AG08395 (cell line): Measurements from ENCODE around the gene FCGR1A.
"Not testable (repeated sequence)": the region's sequence is repeated elsewhere in the genome, so short reads cannot be mapped to it uniquely, and the experiment has no call there.

Source experiments
- DNase-seq: peaks from one replicate; pipeline ENCODE4 v3.0.0; 2012; ENCODE audit warnings: mixed read lengths, low spot score

FCGR1A gene

DNA sequence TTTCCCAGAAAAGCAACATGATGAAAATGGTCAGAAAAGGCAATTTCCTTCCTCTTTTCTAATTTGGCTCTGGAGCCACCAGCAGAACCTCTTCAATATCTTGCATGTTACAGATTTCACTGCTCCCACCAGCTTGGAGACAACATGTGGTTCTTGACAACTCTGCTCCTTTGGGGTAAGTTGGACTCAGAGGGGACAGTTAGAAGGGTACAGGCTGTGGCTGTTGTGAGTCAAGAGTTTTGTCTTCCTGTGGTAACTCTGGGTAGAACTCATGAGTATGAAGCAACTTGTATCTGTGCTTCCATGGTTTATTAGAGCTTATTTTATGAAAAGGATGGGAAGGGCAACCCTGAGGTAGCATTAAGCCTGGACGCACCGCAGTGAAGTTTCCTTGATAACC lies at the start of gene FCGR1A:
FCGR1A (plus strand) TSS at position 95 of the 400 bp plus-strand sequence; CDS start at position 145, 50 bp downstream.
- DNase-seq, result not testable (repeated sequence)

DNA sequence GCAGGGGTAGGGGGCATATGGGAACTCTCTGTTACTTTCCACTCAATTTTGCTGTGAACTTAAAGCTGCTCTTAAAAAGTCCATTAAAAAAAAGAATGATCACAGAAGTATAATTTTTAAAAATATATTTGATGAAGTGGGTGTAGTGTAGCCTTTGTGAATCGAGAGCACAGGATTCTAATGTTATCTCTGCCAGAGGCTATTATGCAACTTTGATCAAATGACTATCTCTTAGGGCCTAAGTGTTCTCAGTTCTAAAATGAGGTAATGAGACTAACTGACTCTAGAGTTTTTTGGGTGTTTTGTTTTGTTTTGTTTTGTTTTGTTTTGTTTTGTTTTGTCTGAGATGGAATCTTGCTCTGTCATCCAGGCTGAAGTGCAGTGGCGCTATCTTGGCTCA lies 49.7 kb upstream of the FCGR1A start:
- not testable (repeated sequence) for DNase-seq

DNA sequence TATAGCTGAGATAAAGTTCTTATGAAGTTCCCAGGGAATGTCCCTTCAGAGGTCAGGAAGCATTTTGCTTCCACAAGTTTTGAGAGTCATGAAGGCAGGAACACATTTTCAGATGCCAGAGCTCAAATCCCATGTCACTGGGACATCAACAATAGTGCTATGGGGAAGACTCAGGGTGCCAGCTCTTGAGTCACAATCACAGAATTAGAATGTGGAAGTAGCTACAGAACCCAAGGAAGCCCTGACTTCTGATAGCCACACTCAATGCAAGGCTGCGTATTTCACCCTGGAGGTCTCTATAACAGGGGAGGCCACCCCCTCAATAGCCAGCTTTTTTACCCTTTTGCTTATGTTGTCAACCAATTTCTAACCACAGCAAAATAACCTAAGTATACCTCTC lies 47.8 kb upstream of the FCGR1A start:
- not testable (repeated sequence) for DNase-seq

DNA sequence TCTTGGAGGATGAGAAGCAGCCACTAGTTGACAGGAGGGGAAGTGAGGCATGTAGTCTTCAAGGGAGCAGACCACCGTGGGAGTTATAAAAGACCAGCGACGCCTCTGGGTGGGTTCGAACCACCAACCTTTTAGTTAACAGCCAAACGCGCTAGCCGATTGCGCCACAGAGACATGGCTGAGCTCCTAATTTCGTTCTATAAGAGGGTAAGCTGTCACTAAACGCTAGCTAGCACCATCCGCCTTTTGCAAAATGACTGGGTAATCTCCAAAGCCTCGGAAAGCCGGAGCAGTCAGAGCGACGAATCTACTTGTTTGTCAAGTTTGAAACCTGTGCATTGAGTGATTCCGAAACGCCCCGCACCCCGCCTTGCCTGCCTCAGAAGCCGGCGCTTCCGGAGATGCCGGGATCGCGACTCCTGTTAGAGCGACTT lies 42.3 kb upstream of the FCGR1A start:
- DNase-seq, result not testable (repeated sequence)

DNA sequence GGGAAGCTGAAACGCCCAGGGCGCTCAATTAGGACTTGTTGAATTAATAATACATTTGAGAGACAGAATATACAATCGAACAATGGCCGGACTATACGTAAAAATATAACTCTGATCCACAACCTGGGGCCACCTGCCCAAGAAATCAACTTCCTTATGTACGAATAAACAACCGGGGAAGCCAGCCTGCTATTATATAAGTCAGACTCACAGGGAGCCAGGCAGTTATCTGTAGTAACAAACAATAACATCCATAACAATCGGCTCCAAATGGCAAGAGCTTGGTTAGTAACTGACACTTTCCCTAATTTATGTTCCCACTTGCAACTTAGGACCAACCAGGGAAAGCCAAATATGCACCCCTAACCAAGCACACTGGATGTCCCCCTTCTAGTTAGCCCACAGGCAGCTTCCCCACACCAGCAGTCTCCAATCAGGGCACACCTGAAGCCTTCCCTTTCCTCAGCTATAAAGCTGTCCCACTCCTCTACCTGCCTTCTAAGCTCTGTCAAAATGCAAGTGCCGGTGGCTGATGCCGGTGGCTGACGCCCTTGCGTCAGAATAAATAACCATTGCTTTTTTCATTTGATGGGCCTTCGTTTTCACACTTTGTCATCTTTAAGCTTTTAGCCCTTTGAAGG lies 41.8 kb upstream of the FCGR1A start:
- DNase-seq, result not testable (repeated sequence)

DNA sequence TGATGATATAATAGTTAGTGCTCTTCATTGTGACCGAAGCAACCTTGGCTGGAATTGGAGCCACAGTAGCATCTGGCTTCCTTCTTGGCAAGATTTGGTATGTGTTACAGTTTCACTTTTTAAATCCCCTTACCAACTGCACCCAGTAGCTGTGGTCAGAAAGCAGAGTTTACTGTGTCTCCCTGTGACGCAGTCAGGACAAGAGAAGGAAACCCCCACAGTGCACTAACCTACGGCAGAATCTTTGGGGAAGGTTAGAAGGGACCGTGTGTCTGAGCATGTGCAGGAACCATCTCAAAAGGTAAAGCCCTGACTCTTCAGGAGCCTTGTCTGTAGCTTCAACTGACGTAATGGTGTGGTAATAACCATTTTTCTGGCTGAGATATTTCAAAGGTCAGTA lies 40.6 kb upstream of the FCGR1A start:
- not testable (repeated sequence) for DNase-seq

DNA sequence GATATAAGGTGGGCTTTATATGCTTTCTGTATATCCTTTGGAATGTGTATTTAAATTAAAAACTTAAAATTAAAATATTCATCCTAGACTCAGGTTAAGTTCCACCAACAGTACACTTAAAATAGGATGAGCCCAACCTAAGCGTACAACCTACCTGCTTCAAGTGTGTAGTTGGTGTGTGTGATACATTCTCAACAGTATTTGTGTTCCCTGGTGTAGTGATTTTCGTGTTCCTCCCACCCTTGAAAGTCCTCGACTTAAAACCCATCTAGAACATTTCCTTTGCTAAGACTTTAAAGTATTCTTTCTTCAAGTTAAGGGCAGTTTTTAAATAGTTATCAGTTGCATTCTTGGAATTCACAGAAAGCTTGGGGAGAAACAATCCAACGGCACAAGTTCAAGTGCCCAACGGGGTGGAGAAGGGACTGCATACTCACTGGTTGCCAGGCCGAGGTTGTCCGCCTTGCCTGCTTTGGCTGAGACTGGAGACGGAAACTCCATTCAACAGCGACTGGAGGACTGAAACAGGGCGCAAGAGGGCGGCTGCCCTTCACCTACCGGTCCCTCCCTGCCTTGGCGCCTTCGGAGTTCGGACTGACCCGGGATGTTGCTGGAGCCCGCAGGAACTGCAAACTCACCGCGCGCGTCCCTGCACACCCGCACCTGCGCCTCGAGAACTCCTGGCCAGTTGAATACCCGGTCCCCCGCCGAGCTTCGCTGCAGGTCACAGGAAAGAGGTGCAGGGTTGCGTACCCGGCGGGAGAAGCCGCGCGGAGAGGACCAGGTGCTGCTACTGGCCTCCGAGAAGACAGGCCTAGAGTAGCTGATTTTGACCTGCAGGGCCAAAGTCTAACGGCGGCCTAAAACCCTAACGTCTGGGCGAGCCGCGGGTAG lies 35.8 kb upstream of the FCGR1A start:
- DNase-seq, result not testable (repeated sequence)

DNA sequence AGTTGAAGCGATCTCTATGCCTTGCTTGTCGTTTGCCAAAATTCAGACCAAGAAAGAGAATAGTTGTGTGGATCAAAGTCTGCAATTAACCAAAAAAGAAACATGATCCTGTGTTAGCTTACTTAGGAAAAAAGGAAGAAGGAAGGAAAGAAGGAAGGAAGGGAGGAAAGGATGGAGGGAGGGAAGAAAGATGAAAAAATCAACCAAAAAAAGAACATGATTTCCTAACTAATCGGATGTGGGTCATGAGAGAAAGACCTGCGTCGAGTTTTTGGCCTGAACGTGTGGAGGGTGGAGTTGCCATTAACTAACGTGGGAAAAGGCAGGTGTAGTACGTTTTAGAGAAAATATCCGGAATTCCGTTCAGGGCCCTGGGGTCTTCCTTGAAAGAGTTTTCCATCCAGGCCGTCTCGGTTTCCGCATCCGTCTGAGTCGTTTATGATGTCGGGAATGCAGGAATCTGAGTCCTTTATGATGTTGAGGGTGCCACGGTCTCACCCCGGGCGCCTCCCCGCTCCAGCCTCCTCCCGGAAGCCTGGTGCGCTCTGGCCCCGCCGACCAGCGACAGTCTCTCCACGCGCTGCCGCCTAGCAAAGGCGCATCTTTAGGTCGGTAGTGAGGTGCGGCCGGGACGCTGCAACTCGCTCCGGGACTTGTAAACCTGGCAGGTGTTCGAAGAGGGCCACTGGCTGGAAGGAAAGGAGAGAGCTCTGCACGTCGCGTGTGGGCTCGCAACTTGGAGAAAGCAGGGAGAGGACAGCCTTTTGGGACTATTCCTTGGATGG lies 34.9 kb upstream of the FCGR1A start:
- not testable (repeated sequence) for DNase-seq

DNA sequence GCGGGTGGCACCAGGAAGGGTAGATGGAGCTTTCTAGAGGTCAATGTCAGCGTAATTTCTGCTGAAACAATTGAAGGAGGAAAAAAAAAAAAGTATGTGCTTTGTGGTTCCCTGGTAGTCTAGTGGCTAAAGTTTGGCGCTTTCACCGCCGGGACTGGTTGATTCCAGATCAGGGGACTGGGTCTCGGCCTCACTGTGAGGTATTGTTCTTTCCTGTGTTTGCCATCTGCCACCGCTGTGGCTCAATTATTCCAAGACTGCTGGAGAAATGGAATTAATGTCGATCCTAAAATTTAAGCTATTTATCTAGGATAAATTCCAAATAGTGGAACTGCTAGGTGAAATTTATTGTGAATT lies 34.4 kb upstream of the FCGR1A start:
- not testable (repeated sequence) for DNase-seq

DNA sequence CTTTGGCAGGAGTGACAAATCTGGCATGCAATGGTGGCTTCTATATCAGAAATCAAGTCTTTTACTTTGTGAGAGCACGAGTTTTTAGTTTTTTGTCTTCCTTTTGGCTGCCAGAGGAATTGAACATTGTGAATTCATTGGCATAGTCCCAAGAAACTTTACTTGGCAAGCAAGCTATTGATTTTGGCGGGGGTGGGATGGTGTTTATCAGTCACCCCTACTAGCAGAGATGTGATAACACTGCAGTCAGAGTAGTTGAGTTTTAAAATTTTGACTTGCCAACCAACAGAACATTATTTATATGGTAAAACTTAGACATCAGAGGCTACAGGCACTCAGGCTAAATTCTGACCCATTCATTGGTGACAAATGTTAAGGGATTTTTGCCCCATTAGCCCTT lies 31.9 kb upstream of the FCGR1A start:
- DNase-seq, result not testable (repeated sequence)

DNA sequence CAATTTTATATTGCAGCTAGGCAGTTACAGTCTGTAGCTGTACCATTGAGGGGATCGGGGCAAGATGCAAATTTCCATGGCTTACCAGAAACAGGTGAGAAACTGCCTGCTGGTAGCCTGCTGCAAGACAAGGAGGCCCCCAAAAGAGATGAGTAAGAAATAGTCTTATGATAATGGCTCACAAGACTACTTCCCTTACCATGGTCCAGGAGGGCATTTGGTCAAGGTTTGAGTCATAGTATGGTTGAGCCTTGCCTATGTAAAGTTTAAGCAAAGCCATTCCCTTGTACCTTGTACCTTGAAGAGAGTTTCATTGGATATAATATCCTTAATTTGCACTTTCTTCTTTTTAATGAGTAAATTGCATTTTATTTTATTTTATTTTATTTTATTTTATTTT lies 30.3 kb upstream of the FCGR1A start:
- DNase-seq, result not testable (repeated sequence)

DNA sequence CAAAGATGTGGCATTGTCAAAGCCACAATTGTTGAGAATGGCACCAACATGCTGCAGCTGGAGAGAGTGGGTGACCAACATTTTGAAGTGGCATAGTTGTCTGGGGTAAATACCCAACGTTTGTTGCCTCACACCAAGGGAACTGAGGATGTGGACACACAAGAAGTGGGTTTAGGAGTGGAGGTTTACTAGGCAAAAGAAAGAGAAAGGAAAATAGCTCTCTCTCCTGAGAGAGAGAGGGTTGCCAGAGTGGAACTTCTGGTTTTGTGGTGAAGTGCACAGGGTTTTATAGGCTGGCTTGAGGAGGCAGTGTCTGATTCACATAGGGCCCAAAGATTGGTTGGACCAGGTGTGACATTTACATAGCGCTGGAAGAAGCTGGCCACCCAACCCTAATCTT lies 29.0 kb upstream of the FCGR1A start:
- not testable (repeated sequence) for DNase-seq

DNA sequence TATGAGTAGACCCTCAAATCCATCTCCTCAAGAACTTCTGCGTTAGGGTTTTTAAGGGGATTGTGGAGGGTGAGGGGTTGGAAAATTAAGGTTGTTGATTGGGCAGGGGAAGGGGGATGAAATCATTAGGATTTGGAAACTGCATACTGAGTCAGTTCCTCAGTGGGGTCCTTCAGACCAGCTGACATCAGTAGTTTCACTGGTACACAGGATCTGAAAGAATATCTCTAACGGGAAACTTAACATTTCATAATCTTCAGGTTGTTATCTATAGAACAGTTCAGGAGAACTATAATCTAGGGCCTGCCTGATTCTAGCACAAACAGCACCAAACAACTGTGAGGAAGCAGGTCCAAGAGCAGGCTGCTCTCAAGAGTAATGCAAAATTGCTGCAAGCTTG lies 27.2 kb upstream of the FCGR1A start:
- DNase-seq, result not testable (repeated sequence)

DNA sequence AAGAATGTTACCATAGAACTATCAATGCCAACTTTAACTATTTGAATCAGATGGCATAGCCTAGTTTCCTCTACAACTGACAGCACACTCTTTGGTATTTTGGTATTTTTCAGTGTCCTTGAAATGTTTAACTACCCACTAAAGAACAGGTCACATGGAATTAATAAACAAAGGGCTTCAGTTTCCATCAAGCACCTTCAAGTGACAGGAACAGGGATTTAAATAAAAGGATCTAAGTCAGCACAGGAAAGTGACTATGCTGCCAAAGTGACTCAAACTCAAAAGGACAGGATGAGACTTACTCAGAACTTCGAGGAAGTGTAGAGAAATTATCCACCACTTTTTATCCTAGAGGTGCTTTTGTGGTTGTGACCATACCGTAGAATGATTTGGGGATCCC lies 20.2 kb upstream of the FCGR1A start:
- DNase-seq, result not testable (repeated sequence)

DNA sequence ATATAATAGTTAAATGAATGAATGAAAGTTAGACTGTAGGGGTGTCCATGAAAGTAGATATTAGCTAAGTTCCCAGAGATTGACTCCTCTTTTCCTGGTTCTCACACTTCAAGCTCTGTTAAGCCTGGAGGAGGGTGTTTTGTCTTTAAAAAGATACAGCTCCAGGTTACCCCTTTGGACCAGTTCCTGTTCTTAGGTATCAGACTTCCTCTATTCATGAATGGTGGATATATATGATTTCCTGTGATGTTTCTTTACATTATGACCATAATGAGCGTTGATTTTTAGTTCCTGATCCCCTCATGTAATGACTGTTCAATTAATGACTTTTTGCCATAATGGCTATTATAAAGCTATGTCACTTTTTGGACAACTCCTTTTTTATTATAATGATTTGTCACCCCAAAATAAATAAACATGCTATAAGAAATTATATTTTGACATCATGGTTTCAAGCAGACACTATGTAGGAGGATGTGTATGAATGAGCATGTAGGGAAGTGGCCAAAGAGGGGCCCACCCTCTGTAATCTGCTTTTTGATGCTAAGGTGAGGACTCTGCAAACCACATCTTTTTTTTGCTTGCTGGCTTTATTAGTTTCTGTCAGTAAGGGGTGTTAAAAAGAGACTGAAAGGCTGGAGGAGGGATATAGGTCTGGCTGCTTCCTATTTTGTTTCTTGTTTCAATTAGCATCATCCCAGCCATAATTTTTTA lies 18.2 kb upstream of the FCGR1A start:
- DNase-seq, result not testable (repeated sequence)

DNA sequence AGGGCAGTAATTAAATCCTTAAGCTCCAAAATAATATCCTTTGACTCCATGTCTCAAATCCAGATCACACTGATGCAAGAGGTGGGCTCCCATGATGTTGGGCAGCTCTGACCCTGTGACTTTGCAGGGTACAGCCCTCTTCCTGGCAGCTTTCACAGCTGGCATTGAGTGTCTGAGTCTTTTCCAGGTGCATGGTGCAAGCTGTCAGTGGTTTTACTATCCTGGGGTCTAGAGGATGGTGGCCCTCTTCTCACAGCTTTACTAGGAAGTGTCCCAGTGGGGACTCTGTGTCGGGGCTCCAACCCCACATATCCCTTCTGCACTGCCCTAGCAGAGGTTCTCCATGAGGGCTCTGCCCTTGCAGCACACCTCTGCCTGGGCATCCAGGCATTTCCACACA lies 16.3 kb upstream of the FCGR1A start:
- not testable (repeated sequence) for DNase-seq

DNA sequence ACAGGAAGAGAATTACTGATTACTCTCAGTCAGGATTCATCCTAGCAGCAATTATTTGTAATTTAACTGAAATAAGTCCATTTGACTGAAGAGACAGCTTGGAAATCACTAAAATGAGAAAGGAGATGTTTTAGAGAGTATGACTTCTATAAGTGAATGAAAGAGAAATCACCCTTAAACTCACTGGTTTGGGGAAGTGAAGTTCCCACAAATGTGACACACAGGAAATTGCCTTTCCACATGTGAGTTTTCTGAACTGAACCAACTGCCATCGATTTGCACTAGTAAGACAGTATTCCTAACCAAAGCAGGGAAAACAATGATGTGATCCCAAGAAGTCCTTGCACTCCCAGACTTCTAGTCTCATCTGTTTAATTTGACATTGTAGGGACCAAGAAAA lies 13.3 kb upstream of the FCGR1A start:
- not testable (repeated sequence) for DNase-seq

DNA sequence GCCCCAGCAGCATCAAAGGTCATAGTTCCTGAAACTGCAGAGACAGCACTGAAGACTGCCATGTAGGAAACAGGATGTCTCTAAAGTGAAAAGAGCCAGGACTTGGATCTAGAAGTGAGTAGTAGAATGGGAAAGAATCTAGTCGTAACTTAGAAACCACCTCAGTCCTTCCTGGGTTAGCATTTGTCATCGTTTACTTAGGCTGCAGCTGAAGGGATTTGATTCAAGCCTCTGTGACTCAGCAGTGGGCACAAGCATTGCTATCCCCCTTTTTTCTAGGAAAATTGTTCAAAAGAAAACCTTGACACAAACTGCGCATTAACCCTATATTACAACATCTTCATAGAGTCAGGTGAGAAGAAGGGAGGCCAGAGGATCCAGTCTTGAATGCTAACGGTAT lies 11.8 kb upstream of the FCGR1A start:
- not testable (repeated sequence) for DNase-seq

DNA sequence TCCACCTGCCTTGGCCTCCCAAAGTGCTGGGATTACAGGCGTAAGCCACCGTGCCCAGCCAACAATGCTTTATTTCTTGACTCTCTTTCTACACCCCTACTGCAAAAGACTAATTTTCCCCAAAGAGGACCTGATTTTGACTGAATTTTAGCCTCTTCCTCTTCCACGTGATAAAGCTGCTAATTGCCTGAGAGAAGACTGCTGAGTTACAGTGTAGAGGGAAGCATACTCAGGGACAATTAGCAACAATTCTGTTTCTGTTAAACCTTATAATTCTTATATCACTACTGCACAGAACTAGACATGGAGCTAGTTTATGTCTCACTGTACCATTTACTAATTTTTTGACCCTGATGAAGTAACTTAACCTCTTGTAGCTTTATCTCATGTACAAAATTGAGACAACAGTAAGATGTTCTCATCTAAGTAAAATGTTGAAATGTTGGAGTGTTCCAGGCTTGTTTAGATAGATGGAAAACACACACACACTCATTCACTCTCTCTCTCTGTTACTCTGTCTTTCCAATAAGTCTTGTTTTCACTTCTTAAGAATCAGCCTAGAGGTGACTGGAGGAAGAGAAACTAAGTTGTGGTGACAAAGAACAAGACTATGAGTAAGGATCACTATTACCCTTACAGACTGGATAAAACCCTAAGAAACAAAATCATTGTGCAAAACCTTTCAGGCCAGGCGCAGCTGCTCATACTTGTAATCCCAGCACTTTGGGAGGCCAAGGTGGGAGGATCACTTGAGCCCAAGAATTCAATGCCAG lies 10.7 kb upstream of the FCGR1A start:
- DNase-seq, result not testable (repeated sequence)

DNA sequence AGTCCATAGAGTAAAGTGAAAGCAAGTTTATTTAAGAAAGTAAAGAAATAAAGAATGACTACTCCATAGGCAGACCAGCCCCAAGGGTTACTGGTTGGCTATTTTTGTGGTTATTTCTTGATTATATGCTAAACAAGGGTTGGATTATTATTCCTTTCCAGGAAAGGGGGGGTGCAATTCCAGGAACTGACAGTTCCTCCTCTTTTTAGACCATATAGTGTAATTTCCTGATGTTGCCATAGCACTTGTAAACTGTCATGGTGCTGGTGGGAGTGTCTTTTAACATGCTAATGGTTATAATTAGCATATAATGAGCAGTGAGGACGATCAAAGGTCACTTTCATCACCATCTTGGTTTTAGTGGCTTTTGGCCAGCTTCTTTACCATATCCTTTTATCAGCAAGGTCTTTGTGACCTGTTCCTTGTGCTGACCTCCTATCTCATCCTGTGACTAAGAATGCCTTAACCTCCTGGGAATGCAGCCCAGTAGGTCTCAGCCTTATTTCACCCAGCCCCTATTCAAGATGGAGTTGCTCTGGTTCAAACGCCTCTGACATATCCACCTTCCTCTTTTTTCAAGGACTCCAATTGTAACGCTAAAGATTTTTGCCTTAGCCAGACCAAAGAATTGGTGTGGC lies 6.9 kb upstream of the FCGR1A start:
- DNase-seq, result not testable (repeated sequence)
